GM19025 (cell line): ENCODE measurements around the gene SLC19A1.
"Not testable (repeated sequence)": the region's sequence is repeated elsewhere in the genome, so short reads cannot be mapped to it uniquely, and the experiment has no call there.

Experiments used
- ATAC-seq: cut with Tn5 transposase; IDR thresholded peaks from one replicate; pipeline ENCODE4 v1.9.1; 2021; ENCODE audit warnings: mild to moderate bottlenecking, low read depth, moderate library complexity; ENCODE audit not compliant: unreplicated experiment

Gene SLC19A1

GRCh38 chr21:45577801-45578175 lies 35.5 kb upstream of the SLC19A1 start:
- no peak for ATAC-seq

- no peak for ATAC-seq
Measured at GRCh38 chr21:45576838-45577737, 34.8 kb upstream of the SLC19A1 start.

DNA sequence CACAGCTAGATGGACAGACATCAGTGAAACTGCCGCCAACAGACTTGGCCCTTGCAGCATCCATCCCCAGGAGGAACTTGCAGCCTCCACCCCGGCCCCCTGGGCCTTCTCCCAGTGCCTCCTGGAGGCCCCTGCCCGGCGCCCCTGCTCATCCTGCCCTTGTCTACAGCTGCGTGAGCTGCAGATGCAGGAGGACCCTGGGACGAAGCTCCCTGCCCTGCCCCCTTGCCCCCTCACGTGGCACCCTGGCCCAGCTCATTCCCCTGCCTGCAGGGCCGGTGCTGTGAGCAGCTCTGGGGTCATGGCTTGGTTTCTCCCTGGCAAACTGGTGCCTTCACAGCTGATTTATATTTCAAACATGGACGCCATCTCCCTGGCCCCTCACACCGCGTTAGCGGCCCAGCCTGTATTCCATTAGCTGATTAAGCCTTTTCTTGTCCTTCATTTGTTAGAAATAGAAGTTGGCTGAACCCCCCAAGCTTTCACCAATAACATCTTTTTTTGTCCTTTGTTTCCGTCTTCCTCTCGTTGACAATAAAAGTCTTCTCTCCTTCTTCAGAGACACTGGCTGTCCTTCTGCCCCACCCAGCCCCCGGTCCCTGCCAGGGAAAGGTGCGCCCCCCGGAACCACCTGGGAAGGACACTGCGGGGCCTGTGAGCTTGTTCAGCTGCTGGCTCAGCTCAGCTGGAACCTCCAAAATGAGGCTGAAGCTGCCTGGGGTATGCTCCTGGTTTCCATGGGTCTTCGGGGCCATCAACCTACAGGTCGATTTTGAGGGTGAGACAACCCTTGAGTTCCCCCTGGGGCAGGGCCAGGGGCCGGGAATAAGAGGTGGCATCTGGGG lies 34.0 kb upstream of the SLC19A1 start:
- ATAC-seq = no peak

- no peak for ATAC-seq
Measured at GRCh38 chr21:45575304-45575992, 33.2 kb upstream of the SLC19A1 start.

DNA sequence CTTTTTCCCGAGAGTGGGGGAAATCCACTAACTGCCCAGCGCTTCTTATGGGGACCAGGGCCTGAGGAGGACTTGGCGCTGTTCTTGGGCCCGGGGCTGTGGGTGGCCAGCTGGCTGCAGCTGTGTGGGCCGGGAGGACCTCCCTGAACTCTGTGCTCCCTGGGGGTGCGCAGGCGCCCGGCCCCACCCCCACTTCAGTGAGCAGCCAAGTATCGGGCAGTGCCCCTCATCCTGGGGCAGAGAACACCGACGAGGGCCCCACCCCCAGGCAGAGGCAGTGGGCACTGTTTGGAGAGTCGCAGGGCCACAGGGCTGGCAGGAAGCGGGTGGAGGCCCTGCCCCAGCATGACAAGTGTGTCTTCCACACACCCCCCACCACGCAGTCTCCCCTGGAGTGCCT lies 32.5 kb upstream of the SLC19A1 start:
- no peak for ATAC-seq

- no peak for ATAC-seq
Measured at GRCh38 chr21:45574081-45574501, 31.9 kb upstream of the SLC19A1 start.

DNA sequence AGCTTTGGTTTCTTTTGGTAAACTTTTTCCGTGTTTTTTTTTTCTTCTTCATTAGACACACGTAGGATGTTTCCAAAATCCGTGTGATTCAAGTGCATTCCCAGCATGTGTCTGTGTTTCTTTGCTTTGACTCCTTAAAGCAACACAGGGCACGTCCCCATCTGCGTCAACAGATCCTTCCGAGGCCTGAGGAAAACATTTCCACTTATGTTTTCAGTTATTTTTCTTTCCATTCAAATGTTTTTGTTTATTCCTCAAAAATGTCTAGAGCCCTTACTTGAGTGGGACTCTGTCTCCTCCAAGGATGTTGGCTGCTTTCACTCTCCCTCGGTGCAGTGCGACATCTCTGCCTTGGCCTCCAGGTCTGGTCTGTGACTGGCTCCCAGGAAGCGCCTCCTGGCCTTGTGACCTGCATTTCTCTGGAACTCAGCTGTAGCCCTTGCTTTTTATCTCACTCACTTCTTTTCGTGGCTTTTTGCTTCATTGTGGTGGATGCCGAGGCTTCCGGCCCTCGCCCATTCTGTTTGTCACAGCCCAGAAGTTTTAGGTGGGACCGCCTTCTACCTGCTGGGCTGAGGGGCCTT lies 31.3 kb upstream of the SLC19A1 start:
- ATAC-seq = no peak

DNA sequence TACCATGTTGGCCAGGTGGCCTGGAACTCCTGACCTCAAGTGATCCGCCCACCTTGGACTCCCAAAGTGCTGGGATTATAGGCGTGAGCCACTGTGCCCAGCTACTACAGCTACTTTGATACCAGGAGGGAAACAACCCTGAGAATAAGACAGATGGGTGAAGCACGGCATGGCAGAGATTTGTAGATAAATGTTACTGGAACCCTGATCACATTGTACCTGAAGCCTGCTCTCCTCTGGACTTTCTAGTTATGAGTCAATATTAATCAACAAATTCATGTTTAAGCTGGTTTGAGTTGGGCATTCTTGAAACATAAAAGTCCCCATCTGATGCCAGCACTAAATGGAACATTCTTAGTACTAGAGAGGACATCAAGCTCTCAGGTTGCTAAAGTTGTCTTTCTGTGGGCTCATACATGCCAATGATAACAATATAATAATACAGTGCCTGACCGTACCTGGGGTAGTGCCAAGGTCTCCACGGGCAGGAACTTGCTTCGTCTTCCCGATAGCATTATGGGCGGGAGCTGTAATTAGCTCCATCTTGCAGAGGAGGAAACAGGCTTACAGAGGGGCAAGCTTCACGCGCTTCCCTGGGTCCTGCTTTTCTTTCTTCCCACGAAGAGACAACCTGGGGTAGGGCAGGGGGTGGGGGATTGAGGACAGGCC lies 30.7 kb upstream of the SLC19A1 start:
- ATAC-seq = no peak

DNA sequence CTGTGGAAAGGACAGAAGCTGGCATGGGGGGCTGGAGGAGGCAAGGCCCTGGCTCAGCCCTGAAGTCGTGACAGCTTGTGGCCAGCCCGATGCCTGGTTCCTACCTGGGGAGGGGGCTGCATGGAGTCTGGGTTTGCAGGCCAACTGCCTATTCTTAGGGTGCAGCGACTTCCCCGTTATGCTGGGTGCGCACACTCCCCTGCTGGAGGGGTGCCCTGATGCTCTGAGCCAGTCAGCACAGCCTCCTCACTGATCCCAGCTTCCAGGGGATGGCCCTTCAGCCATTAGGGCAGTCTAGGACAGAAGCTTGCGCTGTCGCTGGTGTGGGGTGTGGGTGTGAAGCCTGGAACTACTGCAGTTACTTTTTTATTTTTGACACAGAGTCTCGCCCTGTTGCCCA lies 30.0 kb upstream of the SLC19A1 start:
- no peak for ATAC-seq

DNA sequence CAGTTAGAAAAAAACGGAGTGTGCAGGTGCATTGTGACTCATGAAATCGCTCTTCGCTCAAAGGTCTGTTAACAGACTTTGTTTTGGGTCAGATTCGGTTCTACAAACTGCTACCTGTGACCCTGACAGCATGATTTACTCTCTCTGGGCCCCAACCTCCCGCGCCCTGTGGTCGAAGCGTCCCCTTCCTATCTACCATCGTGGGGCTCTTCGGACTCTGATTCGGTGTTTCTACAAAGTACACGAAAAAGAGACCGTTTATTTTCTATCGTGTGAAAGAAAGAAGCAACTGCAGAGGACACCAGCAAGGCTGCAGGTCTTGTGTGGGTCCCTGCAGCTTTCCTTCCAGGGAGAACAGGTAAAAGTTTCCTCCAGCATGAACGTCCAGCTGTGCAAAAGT lies 29.4 kb upstream of the SLC19A1 start:
- no peak for ATAC-seq

- no peak for ATAC-seq
Measured at GRCh38 chr21:45570826-45571601, 28.8 kb upstream of the SLC19A1 start.

- no peak for ATAC-seq
Measured at GRCh38 chr21:45570071-45570470, 27.8 kb upstream of the SLC19A1 start.

DNA sequence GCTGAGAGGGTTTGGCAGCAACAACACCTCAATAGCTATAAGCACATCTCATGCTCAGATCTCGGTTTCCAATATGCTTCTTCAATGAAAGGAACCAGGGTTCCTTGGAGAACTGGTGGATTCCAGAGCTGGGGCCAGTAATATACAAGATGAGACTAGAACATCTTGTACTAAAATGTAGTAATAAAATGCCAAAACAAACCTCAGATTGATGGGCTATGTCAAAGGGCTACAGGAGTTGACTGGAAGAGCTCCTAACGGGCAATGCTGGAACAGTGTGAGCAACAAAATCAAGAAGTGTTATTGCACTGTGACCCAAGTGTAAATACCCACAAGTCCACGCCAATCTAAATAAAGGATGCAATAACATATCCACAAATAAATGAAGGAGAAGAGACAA lies 26.1 kb upstream of the SLC19A1 start:
- ATAC-seq = no peak

GRCh38 chr21:45564137-45564536 lies 21.9 kb upstream of the SLC19A1 start:
- ATAC-seq = not testable (repeated sequence)

GRCh38 chr21:45562965-45563364 lies 20.7 kb upstream of the SLC19A1 start:
- no peak for ATAC-seq

DNA sequence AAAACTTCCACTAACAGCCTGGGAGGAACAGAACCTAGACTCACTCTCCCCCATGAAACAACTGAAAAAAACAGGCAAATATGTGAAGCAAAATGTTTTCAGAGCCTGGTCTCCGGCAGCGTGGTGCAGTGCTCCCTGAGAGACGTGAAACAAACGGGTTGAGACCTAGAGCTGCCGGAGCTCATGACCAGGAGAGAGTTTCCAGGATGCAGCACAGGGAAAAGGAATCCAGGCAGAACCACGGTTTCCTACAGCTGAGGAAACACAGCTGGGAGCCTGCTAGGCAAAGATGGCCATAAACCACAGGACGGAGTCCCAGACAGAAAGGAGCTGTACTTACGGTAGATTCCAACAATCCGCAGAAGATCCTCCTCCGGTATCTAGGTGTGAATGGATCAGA lies 20.2 kb upstream of the SLC19A1 start:
- no peak for ATAC-seq

DNA sequence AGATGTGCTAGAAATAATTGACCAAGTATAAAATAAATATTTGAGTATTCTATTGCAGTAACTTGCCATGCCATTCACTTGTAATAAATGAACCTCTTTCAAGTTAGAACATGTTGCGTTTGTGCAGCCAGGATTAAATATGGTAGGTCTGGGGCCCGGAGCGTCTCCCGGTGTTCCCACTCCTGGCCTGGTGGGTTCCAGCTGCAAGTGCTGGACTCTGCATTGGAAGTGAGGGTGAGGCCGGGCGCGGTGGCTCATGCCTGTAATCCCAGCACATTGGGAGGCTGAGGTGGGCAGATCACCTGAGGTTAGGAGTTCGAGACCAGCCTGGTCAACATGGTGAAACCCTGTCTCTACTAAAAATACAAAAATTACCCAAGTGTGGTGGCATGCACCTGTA lies 19.0 kb upstream of the SLC19A1 start:
- not testable (repeated sequence) for ATAC-seq

DNA sequence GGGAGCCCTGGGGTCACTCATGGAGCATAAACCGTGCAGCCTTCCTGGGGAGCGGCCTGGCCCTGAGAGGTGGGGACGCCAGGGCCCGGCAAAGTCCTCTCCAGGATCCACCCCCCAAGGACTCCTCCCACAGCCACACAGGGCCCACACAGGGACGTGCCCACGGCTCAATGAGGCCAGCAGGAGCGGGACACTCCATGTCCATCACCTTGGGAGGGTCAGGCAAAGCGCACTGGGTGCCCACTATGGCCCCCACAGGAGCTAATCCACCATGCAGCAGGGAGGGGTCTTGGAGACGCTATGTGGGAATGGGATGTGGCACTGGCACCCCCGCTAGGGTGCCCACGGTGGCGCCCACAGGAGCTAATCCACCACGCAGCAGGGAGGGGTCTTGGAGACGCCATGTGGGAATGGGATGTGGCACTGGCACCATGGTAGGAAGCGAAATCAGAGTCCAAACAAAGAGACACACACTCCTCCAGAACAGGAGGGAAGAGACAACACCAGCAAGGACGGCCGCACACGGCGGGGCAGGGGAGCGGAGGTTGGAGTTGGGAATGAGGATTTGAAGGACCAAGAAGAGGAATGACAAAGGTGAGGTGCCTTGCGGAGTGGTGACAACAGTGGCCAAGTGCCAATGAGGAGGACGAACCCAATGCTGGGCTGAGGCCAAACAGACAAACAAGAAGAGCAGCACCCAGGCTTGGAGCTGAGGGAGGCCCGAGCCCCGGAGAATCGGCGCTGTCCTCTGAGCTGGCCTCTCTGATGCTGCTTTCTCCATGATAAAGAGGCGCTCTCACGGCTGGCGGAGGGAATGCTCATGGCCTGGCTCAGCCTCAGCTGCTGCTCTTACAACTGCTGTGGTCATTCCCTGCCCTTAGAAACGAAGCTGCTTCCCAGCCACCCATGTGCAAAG lies 18.1 kb upstream of the SLC19A1 start:
- no peak for ATAC-seq
